Measurements from ENCODE around the gene CAMK2A.

GRCh38 chr5:150321784-150322183 lies 32.2 kb upstream of the CAMK2A start:
- TF ChIP-seq CTCF (IDR thresholded peaks at IDR 0.05 in 4 of 5, conservative IDR thresholded peaks at IDR 0.05 in 1 of 5) (no peak), POLR2A (IDR thresholded peaks at IDR 0.05) (no peak)

All from gastrocnemius medialis (tissue), 4 donors.